ENCODE measurements around the gene NPHP3. TPM values are rescaled to one million over a fixed set of nuclear protein-coding genes. Genes with fewer than 3 reads are reported as not detected.

The NPHP3 gene
- polyA plus RNA-seq, 1 of the 3 experiments (the other 2 are of a cell fraction) = 19.0 TPM

GRCh38 chr3:132679911-132680310, 42.3 kb downstream of the NPHP3 start:
- H3K4me1 ChIP-seq (ENCODE audit: control insufficient read depth in 1 of 2, insufficient read depth in 2 of 2, low read depth in 1 of 2, low read length in 1 of 2) = no peaks in the 10 kb centered on the region
- no peaks in the 10 kb centered on the region for H3K79me2 ChIP-seq (ENCODE audit: insufficient read depth)
- ChIA-PET POLR2A (no interaction called here), CTCF (interaction anchor here (1.4 kb wide), 1 partner anchor 46 kb away, joined by 3 read pairs; no protein-coding TSS in a partner anchor)
- DNase-seq = no peak
- 98% methylated on average over 5 of the region's 5 CpGs for WGBS (ENCODE audit: low lambda C conversion rate)
- no peak overlapping the region for H3K4me3 ChIP-seq (ENCODE audit: low read depth in 2 of 2, low read length in 1 of 2)
- peaks cover 33% of the 10 kb centered on the region for H3F3A ChIP-seq (replicated peaks; ENCODE audit: insufficient read depth)
- no peaks in the 10 kb centered on the region for H3K9me2 ChIP-seq
- no peaks in the 10 kb centered on the region for H3K27me3 ChIP-seq (ENCODE audit: insufficient read depth)
- H3K9me3 ChIP-seq = no peaks in the 10 kb centered on the region
- TF ChIP-seq EP300 (IDR thresholded peaks at IDR 0.05; ENCODE audit: borderline replicate concordance in 1 of 2, low read depth in 1 of 2, low read length in 1 of 2) (no peak), ELF1 (IDR thresholded peaks at IDR 0.05) (no peak), POLR2AphosphoS5 (IDR thresholded peaks at IDR 0.05; ENCODE audit: low read depth, low read length) (no peak), JUND (IDR thresholded peaks at IDR 0.05) (no peak), RCOR1 (IDR thresholded peaks at IDR 0.05; ENCODE audit: low read length) (no peak), EZH2phosphoT487 (IDR thresholded peaks at IDR 0.05; ENCODE audit: borderline replicate concordance, low read depth) (no peak), YY1 (IDR thresholded peaks at IDR 0.05; ENCODE audit: low read depth) (no peak)
- H2AFZ ChIP-seq (ENCODE audit: low read depth) = no peak overlapping the region
- H3K27ac ChIP-seq (ENCODE audit: low read depth in 2 of 2, low read length in 1 of 2) = no peak overlapping the region
- H3K4me2 ChIP-seq = no peak overlapping the region
- no peaks in the 10 kb centered on the region for H4K20me1 ChIP-seq (ENCODE audit: insufficient read depth)
- no peak overlapping the region for H3K9ac ChIP-seq
- peaks cover 86 to 91% of the 10 kb centered on the region in 2 experiments for H3K36me3 ChIP-seq (replicated peaks in 1 of 2; ENCODE audit: control insufficient read depth in 1 of 2, insufficient read depth in 2 of 2, low read length in 1 of 2)

DNA sequence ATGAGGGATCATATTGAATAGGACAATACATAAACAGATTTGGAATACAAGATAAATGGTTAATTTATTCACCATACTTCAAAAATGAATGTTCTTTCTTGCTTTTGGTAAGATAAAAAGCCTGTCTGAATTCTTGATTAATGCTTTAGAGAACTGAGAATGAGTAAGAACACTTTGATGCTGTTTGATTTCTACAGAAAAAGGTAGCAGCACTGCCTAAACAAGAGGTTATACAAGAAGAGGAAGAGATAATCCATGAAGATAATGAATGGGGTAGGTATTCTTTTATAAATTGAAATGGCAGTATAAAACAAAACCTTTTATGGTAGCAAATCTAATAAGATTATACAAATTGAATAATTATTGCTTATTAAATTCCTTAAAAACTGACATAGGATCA, 46.8 kb downstream of the NPHP3 start:
- no peaks in the 10 kb centered on the region for H3K79me2 ChIP-seq (ENCODE audit: insufficient read depth)
- ChIA-PET POLR2A (no interaction called here), CTCF (interaction anchor here (1.0 to 1.6 kb wide), 4 partner anchors 9 to 365 kb away, joined by 3 to 5 read pairs (median 3); no protein-coding TSS in a partner anchor)
- H3F3A ChIP-seq (replicated peaks; ENCODE audit: insufficient read depth) = peaks cover 20% of the 10 kb centered on the region
- TF ChIP-seq MXI1 (IDR thresholded peaks at IDR 0.05; ENCODE audit: low read depth, low read length) = no peak
- no peak for TF ChIP-seq YY1 (IDR thresholded peaks at IDR 0.05; ENCODE audit: low read depth)
- no peak for TF ChIP-seq MEF2A (IDR thresholded peaks at IDR 0.05; ENCODE audit: borderline replicate concordance, low read depth)
- TF ChIP-seq REST (IDR thresholded peaks at IDR 0.05; ENCODE audit: low read depth, low read length) = no peak
- no peak for TF ChIP-seq IRF3 (IDR thresholded peaks at IDR 0.05; ENCODE audit: low read depth, low read length)
- no peak for TF ChIP-seq FOXM1 (IDR thresholded peaks at IDR 0.05; ENCODE audit: low read depth)
- TF ChIP-seq TAF1 (IDR thresholded peaks at IDR 0.05; ENCODE audit: borderline replicate concordance, low read depth, low read length) = no peak
- no peak for TF ChIP-seq POLR2AphosphoS5 (IDR thresholded peaks at IDR 0.05; ENCODE audit: low read depth, low read length)
- TF ChIP-seq ELF1 (IDR thresholded peaks at IDR 0.05) = no peak
- TF ChIP-seq CHD2 (IDR thresholded peaks at IDR 0.05; ENCODE audit: low read length, partially characterized antibody) = no peak
- TF ChIP-seq GABPA (IDR thresholded peaks at IDR 0.05; ENCODE audit: low read depth) = no peak
- TF ChIP-seq, protein P1, sequence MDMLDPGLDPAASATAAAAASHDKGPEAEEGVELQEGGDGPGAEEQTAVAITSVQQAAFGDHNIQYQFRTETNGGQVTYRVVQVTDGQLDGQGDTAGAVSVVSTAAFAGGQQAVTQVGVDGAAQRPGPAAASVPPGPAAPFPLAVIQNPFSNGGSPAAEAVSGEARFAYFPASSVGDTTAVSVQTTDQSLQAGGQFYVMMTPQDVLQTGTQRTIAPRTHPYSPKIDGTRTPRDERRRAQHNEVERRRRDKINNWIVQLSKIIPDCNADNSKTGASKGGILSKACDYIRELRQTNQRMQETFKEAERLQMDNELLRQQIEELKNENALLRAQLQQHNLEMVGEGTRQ (IDR thresholded peaks at IDR 0.05; ENCODE audit: borderline replicate concordance, low read depth, low read length) = no peak
- no peak overlapping the region for H3K27ac ChIP-seq (ENCODE audit: low read depth in 2 of 2, low read length in 1 of 2)
- no peaks in the 10 kb centered on the region for H3K27me3 ChIP-seq (ENCODE audit: insufficient read depth)
- H3K4me2 ChIP-seq = no peak overlapping the region
- H3K9me3 ChIP-seq = no peaks in the 10 kb centered on the region
- H2AFZ ChIP-seq (ENCODE audit: low read depth) = no peak overlapping the region
- no peak overlapping the region for H3K4me3 ChIP-seq (ENCODE audit: low read depth in 2 of 2, low read length in 1 of 2)
- H3K9me2 ChIP-seq = no peaks in the 10 kb centered on the region
- H3K4me1 ChIP-seq (ENCODE audit: control insufficient read depth in 1 of 2, insufficient read depth in 2 of 2, low read depth in 1 of 2, low read length in 1 of 2) = no peaks in the 10 kb centered on the region
- no peak overlapping the region for H3K9ac ChIP-seq
- DNase-seq = no peak
- H3K36me3 ChIP-seq (replicated peaks in 1 of 2; ENCODE audit: control insufficient read depth in 1 of 2, insufficient read depth in 2 of 2, low read length in 1 of 2) = peaks cover 74 to 94% of the 10 kb centered on the region in 2 experiments
- H4K20me1 ChIP-seq (ENCODE audit: insufficient read depth) = no peaks in the 10 kb centered on the region
